Measurements from ENCODE around the gene PTPRN2. TPM values are rescaled to one million over a fixed set of nuclear protein-coding genes. Genes with fewer than 3 reads are reported as not detected.
"Not testable (repeated sequence)": the region's sequence is repeated elsewhere in the genome, so short reads cannot be mapped to it uniquely, and the experiment has no call there.

PTPRN2 gene
- total RNA-seq, 1 donor from 2014 or later, result 11.4 TPM

DNA sequence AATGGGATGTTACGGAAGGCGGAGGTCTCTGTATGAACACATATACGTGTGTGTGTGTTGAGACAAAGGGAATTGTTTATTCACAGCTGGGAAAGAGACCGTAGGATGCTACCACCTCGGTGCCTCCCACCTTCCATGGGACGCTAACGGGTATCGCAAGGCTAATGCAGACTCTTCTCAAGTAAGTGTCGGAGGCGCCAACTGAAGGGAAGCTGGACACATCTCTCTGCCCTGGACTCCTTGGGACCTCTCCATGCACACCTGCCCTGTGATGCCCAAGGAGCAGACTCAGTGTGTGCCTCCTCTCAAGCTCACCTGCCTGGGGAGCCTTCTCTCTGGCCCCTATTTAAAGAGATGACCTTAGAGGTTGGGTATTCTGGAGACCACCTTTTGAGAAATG, 1020.0 kb downstream of the PTPRN2 start:
- no peak overlapping the region for H3K27ac Mint-ChIP-seq
- H3K4me1 Mint-ChIP-seq (ENCODE audit: low read depth), result peaks cover 5% of the 10 kb centered on the region
- TF ChIP-seq, protein P1, sequence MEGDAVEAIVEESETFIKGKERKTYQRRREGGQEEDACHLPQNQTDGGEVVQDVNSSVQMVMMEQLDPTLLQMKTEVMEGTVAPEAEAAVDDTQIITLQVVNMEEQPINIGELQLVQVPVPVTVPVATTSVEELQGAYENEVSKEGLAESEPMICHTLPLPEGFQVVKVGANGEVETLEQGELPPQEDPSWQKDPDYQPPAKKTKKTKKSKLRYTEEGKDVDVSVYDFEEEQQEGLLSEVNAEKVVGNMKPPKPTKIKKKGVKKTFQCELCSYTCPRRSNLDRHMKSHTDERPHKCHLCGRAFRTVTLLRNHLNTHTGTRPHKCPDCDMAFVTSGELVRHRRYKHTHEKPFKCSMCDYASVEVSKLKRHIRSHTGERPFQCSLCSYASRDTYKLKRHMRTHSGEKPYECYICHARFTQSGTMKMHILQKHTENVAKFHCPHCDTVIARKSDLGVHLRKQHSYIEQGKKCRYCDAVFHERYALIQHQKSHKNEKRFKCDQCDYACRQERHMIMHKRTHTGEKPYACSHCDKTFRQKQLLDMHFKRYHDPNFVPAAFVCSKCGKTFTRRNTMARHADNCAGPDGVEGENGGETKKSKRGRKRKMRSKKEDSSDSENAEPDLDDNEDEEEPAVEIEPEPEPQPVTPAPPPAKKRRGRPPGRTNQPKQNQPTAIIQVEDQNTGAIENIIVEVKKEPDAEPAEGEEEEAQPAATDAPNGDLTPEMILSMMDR (IDR thresholded peaks at IDR 0.05; ENCODE audit: unreplicated experiment), result no peak
- no peak overlapping the region for H3K4me3 Mint-ChIP-seq (ENCODE audit: low read depth)
- no peak for DNase-seq (ENCODE audit: low spot score, unreplicated experiment)
- H3K36me3 Mint-ChIP-seq (ENCODE audit: insufficient read depth), result no peaks in the 10 kb centered on the region
- peaks cover 6% of the 10 kb centered on the region for H3K27me3 Mint-ChIP-seq
- H3K9me3 Mint-ChIP-seq (ENCODE audit: low read depth), result no peaks in the 10 kb centered on the region

DNA sequence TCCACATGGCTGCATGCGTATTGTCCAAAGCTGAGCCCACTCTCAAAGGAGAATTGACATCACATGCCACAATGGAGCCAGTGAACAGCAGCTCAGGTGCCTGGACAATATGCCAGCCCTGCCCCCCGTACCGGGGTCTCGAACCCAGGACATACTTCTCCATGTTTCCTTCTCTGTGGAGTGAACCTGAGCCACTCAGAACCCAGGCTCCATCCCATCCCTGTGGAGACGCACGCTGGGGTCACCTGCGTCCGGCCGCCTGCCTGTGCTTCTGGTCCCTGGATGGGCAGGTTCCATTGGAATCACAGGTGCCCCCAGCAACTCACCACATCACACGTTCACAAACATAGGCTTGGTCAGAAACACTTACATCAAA, 1021.0 kb downstream of the PTPRN2 start:
- no peaks in the 10 kb centered on the region for H3K36me3 Mint-ChIP-seq (ENCODE audit: insufficient read depth)
- no peak overlapping the region for H3K4me3 Mint-ChIP-seq (ENCODE audit: low read depth)
- TF ChIP-seq, protein P1 (IDR thresholded peaks at IDR 0.05; ENCODE audit: unreplicated experiment), result no peak
- DNase-seq (ENCODE audit: low spot score, unreplicated experiment), result no peak
- peaks cover 5% of the 10 kb centered on the region for H3K4me1 Mint-ChIP-seq (ENCODE audit: low read depth)
- no peaks in the 10 kb centered on the region for H3K9me3 Mint-ChIP-seq (ENCODE audit: low read depth)
- no peak overlapping the region for H3K27ac Mint-ChIP-seq
- peaks cover under 1% of the 10 kb centered on the region for H3K27me3 Mint-ChIP-seq

DNA sequence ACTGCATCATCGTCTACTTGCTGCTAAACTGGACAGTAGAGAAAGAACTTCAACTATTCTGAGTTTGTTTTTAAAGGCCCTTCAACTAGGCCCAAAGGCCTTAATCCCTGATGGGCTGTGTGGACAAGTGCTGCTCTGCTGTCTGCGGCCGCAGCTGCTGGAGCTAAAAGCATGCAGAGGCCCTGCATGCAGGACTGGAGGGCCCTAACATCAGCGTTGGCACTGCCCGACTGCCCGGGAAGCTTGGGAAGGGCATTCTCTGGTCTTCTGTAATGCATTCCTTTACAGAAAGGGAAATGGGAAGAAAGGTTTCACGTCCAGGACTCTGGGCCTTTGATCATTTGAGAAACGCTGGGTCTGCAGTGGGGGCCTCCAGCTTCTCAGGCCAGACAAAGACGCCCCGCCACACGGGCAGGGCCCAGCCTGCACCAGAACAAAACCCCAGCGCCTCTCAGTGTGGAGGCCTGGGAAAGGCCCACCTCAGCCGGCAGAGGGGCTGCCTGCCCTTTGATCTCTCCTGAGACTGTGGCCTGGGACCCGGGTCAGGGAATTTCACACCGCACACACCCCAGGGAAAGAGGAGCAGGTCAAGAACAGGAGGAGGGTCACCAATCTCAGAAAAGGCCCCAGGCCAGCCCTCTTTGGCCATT, 1021.5 kb downstream of the PTPRN2 start:
- Mint-ChIP-seq H3K4me1 (ENCODE audit: low read depth) (peaks cover 5% of the 10 kb centered on the region), H3K27ac (no peak overlapping the region)
- no peak for DNase-seq (ENCODE audit: low spot score, unreplicated experiment)

DNA sequence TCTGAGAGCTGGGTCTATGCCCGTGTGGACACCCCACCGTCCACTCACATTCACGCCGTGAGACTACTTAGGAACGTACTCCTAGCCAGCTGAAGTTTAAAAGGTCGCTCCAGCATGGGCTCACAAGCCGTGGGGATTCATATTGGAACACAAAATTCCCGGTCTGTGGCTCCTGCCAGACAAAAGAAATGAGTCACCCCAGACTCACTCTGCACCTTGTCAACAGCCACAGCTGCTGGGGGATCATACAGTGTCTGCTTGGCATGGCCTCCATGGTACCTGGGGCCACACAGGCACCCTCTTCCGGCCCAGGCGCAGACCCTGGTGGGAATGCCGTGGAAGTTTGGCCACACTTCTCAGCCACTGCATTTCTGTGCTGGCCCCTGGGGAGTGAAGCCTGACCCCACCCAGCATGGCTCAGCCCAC, 1022.4 kb downstream of the PTPRN2 start:
- no peak for DNase-seq (ENCODE audit: low spot score, unreplicated experiment)
- TF ChIP-seq, protein P1 (IDR thresholded peaks at IDR 0.05; ENCODE audit: unreplicated experiment), result no peak
- no peaks in the 10 kb centered on the region for H3K9me3 Mint-ChIP-seq (ENCODE audit: low read depth)
- peaks cover 5% of the 10 kb centered on the region for H3K4me1 Mint-ChIP-seq (ENCODE audit: low read depth)
- no peaks in the 10 kb centered on the region for H3K27me3 Mint-ChIP-seq
- no peak overlapping the region for H3K4me3 Mint-ChIP-seq (ENCODE audit: low read depth)
- H3K36me3 Mint-ChIP-seq (ENCODE audit: insufficient read depth), result no peaks in the 10 kb centered on the region
- H3K27ac Mint-ChIP-seq, result no peak overlapping the region

More for the DNA sequence above, 1021.5 kb downstream of the PTPRN2 start:
- no peaks in the 10 kb centered on the region for H3K36me3 Mint-ChIP-seq (ENCODE audit: insufficient read depth)
- H3K27me3 Mint-ChIP-seq, result no peaks in the 10 kb centered on the region
- TF ChIP-seq, protein P1 (IDR thresholded peaks at IDR 0.05; ENCODE audit: unreplicated experiment), result no peak
- H3K9me3 Mint-ChIP-seq (ENCODE audit: low read depth), result no peaks in the 10 kb centered on the region
- H3K4me3 Mint-ChIP-seq (ENCODE audit: low read depth), result no peak overlapping the region

DNA sequence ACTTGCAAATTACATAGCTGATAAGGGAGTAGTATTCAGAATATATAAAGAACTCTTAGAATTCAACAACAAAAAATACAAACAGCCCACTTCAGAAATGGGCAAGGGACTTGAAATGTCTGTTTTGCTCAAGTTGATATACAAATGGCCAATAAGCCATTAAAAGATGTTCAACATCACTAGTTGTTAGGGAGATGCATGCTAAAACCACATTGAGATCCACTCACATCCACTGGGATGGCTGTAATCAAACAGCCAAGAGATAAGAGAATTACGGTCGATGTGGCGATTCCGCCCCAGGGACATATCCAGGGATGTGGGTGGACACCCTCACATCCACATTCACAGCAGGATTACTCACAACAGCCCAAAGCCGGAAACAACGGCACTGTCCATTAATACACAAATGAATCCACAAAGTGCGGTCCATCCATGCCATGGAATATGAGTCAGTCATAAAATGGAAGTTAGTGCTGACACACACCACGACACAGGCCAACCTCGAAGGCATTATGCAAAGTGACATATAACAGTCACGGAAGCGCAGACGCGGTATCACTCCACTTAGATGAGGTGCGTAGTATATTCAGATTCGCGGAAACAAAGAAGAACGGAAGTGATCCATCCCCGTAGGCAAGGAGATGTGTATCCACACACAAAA, 1023.0 kb downstream of the PTPRN2 start:
- Mint-ChIP-seq H3K27ac (no peak overlapping the region), H3K27me3 (no peaks in the 10 kb centered on the region), H3K9me3 (ENCODE audit: low read depth) (no peaks in the 10 kb centered on the region), H3K4me3 (ENCODE audit: low read depth) (no peak overlapping the region), H3K36me3 (ENCODE audit: insufficient read depth) (no peaks in the 10 kb centered on the region), H3K4me1 (ENCODE audit: low read depth) (peaks cover 5% of the 10 kb centered on the region)
- TF ChIP-seq, protein P1 (IDR thresholded peaks at IDR 0.05; ENCODE audit: unreplicated experiment), result no peak
- no peak for DNase-seq (ENCODE audit: low spot score, unreplicated experiment)

DNA sequence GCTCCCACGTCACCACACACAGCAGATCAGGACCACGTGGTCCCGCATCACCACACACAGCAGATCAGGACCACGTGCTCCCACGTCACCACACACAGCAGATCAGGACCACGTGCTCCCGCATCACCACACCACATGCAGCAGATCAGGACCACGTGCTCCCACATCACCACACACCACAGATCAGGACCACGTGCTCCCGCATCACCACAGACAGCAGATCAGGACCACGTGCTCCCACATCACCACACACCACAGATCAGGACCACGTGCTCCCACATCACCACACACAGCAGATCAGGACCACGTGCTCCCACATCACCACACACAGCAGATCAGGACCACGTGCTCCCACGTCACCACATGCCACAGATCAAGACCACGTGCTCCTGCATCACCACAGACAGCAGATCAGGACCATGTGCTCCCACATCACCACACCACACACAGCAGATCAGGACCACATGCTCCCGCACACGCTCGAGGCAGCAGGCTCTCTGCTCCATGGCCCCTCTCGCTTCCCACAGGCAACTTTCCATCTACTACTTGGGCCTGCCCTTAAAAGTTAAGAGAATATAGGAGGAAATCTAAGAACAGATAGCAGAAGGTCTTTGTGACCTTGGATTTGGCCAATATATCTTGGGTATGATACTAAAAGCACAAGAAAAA, 1024.0 kb downstream of the PTPRN2 start:
- not testable (repeated sequence) for H3K27me3 Mint-ChIP-seq; DNase-seq (ENCODE audit: low spot score, unreplicated experiment); H3K9me3 Mint-ChIP-seq (ENCODE audit: low read depth); H3K36me3 Mint-ChIP-seq (ENCODE audit: insufficient read depth); H3K4me3 Mint-ChIP-seq (ENCODE audit: low read depth); H3K27ac Mint-ChIP-seq; H3K4me1 Mint-ChIP-seq (ENCODE audit: low read depth)

DNA sequence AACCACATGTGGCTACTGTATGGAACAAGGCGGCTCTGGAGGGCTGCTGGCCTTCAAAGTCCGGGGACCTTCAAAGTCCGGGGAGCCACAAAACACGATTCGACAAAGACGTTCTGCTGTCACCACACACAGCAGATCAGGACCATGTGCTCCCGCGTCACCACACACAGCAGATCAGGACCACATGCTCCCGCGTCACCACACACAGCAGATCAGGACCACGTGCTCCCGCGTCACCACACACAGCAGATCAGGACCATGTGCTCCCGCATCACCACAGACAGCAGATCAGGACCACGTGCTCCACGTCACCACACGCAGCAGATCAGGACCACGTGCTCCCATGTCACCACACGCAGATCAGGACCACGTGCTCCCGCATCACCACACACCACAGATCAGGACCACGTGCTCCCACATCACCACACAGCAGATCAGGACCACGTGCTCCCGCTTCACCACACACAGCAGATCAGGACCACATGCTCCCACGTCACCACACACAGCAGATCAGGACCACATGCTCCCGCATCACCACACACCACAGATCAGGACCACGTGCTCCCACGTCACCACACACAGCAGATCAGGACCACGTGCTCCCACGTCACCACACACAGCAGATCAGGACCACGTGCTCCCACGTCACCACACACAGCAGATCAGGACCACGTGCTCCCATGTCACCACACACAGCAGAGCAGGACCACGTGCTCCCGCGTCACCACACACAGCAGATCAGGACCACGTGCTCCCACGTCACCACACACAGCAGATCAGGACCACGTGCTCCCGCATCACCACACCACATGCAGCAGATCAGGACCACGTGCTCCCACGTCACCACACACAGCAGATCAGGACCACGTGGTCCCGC, 1024.9 kb downstream of the PTPRN2 start:
- H3K36me3 Mint-ChIP-seq (ENCODE audit: insufficient read depth); H3K27me3 Mint-ChIP-seq; H3K4me1 Mint-ChIP-seq (ENCODE audit: low read depth); H3K4me3 Mint-ChIP-seq (ENCODE audit: low read depth); H3K9me3 Mint-ChIP-seq (ENCODE audit: low read depth); H3K27ac Mint-ChIP-seq; DNase-seq (ENCODE audit: low spot score, unreplicated experiment): not testable (repeated sequence)
